H1 (cell line): ENCODE results near the gene OTOGL. TPM values are rescaled to one million over a fixed set of nuclear protein-coding genes. Genes with fewer than 3 reads are reported as not detected.
A peak's percentile ranks its signal among the peaks of the same experiment; 100 is the strongest.

Experiments
- CTCF ChIA-PET: fragments of 300-600 bp; sonication (Branson Sonifier 250); formaldehyde crosslinking; loops from one replicate; lab custom pipeline; 2021; ENCODE audit not compliant: partially characterized antibody; lab: Charles Lee
- POLR2A ChIA-PET: fragments of 300-600 bp; sonication (Branson Sonifier 250); formaldehyde crosslinking; loops from one replicate; lab custom pipeline; 2021; ENCODE audit warnings: inconsistent platforms; ENCODE audit not compliant: partially characterized antibody; lab: Charles Lee
- DNase-seq, 2 experiments: peaks; one replicate each; pipeline versions ENCODE4 v3.0.0 to v3.0.0-alpha.2; 2010 to 2022; ENCODE audit warnings: low spot score in 2 of 2, low read depth in 1 of 2, mixed read lengths in 1 of 2
- FAIRE-seq: peaks from 2 replicates; lab custom pipeline; 2011; peaks lifted over from hg19 to GRCh38; lab: Jason Lieb, UNC
- H2AFZ ChIP-seq: 2 replicates; pipeline ENCODE4 v1.8.1; 2012; ENCODE audit warnings: low read length, inconsistent platforms
- H2AK5ac ChIP-seq: 2 replicates; pipeline ENCODE4 v1.6.1; 2013; ENCODE audit warnings: low read depth, low read length
- H2BK120ac ChIP-seq: replicated peaks from 2 replicates; pipeline ENCODE3; 2013; ENCODE audit warnings: low read depth, low read length, inconsistent platforms
- H2BK12ac ChIP-seq: 2 replicates; pipeline ENCODE4 v1.6.1; 2013; ENCODE audit warnings: low read depth, low read length
- H2BK15ac ChIP-seq: 2 replicates; pipeline ENCODE4 v1.6.1; 2013; ENCODE audit warnings: low read length
- H2BK20ac ChIP-seq: 2 replicates; pipeline ENCODE4 v1.6.1; 2013; ENCODE audit warnings: low read length
- H2BK5ac ChIP-seq: 2 replicates; pipeline ENCODE4 v1.6.1; 2013; ENCODE audit warnings: low read depth, low read length
- H3K14ac ChIP-seq: 2 replicates; pipeline ENCODE4 v1.6.1; 2013; ENCODE audit warnings: inconsistent platforms; ENCODE audit not compliant: insufficient read length
- H3K18ac ChIP-seq: 2 replicates; pipeline ENCODE4 v1.6.1; 2013; ENCODE audit warnings: low read length; ENCODE audit errors: extremely low read depth
- H3K23ac ChIP-seq: 2 replicates; pipeline ENCODE4 v1.6.1; 2013; ENCODE audit warnings: inconsistent platforms; ENCODE audit not compliant: insufficient read length
- H3K23me2 ChIP-seq: 2 replicates; pipeline ENCODE4 v1.6.1; 2013; ENCODE audit warnings: low read depth, low read length
- H3K27ac ChIP-seq: 2 replicates; pipeline ENCODE4 v1.6.1; 2011; ENCODE audit warnings: low read depth, low read length, inconsistent platforms
- H3K27me3 ChIP-seq, 4 experiments: replicated peaks in 1 of 4; 1 replicate in 1 of 4; 2 replicates in 3 of 4; pipeline versions ENCODE4 v1.6.1 to v1.8.1; 2011 to 2013; ENCODE audit warnings: low read length in 3 of 4, mild to moderate bottlenecking in 3 of 4, inconsistent platforms in 2 of 4, mixed read lengths in 2 of 4, moderate library complexity in 1 of 4; ENCODE audit not compliant: control insufficient read depth in 3 of 4, insufficient read depth in 3 of 4; ENCODE audit errors: extremely low read depth in 1 of 4
- H3K36me3 ChIP-seq, 4 experiments: 2 replicates each; pipeline versions ENCODE4 v1.6.1 to v1.8.1; 2011 to 2013; ENCODE audit warnings: mild to moderate bottlenecking in 4 of 4, low read length in 3 of 4, moderate library complexity in 2 of 4, control low read depth in 1 of 4, inconsistent platforms in 1 of 4; ENCODE audit not compliant: insufficient read depth in 4 of 4, control insufficient read depth in 2 of 4
- H3K4ac ChIP-seq: replicated peaks from 2 replicates; pipeline ENCODE3; 2013; ENCODE audit warnings: low read length, low read depth, mixed read lengths, inconsistent platforms; ENCODE audit not compliant: insufficient read length
- H3K4me1 ChIP-seq, 4 experiments: replicated peaks in 1 of 4; 1 replicate in 1 of 4; 2 replicates in 3 of 4; pipeline versions ENCODE4 v1.6.1 to v1.8.1; 2011 to 2013; ENCODE audit warnings: low read length in 3 of 4, inconsistent platforms in 2 of 4, mixed read lengths in 1 of 4; ENCODE audit not compliant: insufficient read depth in 4 of 4, control insufficient read depth in 3 of 4
- H3K4me2 ChIP-seq, 2 experiments: 2 replicates each; pipeline versions ENCODE4 v1.6.1 to v1.8.1; 2011 to 2013; ENCODE audit warnings: low read depth in 2 of 2, low read length in 2 of 2, control low read depth in 1 of 2, inconsistent platforms in 1 of 2, mild to moderate bottlenecking in 1 of 2; ENCODE audit not compliant: insufficient read depth in 1 of 2
- H3K4me3 ChIP-seq, 4 experiments: fragments of 200-600, 300-600 bp in 1 of 4; sonication (generic), shearing (Covaris generic), sonication (Bioruptor Twin) in 1 of 4; 2 replicates each; pipeline versions ENCODE4 v1.5.1 to v1.8.1; 2011 to 2016; ENCODE audit warnings: low read length in 4 of 4, low read depth in 3 of 4, control low read depth in 2 of 4, inconsistent platforms in 2 of 4, mild to moderate bottlenecking in 2 of 4, mixed read lengths in 1 of 4, moderate library complexity in 1 of 4; ENCODE audit not compliant: insufficient read depth in 2 of 4; ENCODE audit errors: extremely low read depth in 1 of 4
- H3K56ac ChIP-seq: replicated peaks from 2 replicates; pipeline ENCODE3; 2013; ENCODE audit warnings: low read depth, mild to moderate bottlenecking, mixed read lengths, low read length, inconsistent platforms; ENCODE audit not compliant: insufficient read length
- H3K79me1 ChIP-seq: 2 replicates; pipeline ENCODE4 v1.6.1; 2013; ENCODE audit warnings: low read depth, low read length, control low read depth
- H3K79me2 ChIP-seq, 2 experiments: 2 replicates each; pipeline versions ENCODE4 v1.6.1 to v1.8.1; 2012 to 2013; ENCODE audit warnings: low read length in 2 of 2, mild to moderate bottlenecking in 2 of 2, inconsistent platforms in 1 of 2; ENCODE audit not compliant: insufficient read depth in 2 of 2, control insufficient read depth in 1 of 2
- H3K9ac ChIP-seq, 4 experiments: replicated peaks in 1 of 4; 1 replicate in 1 of 4; 2 replicates in 3 of 4; pipeline versions ENCODE4 v1.6.1 to v1.8.1; 2011 to 2013; ENCODE audit warnings: low read depth in 3 of 4, low read length in 3 of 4, control low read depth in 2 of 4, mild to moderate bottlenecking in 2 of 4, moderate library complexity in 2 of 4, inconsistent platforms in 1 of 4; ENCODE audit errors: extremely low read depth in 1 of 4
- H3K9me3 ChIP-seq, 2 experiments: 2 replicates each; pipeline versions ENCODE4 v1.6.1 to v1.8.1; 2012 to 2013; ENCODE audit warnings: mild to moderate bottlenecking in 2 of 2, moderate library complexity in 2 of 2, control low read depth in 1 of 2, inconsistent platforms in 1 of 2, low read depth in 1 of 2, low read length in 1 of 2, mixed read lengths in 1 of 2; ENCODE audit not compliant: insufficient read depth in 2 of 2
- H4K20me1 ChIP-seq, 2 experiments: replicated peaks in 1 of 2; 2 replicates each; pipeline versions ENCODE3 to v1.8.1; 2011 to 2013; ENCODE audit warnings: inconsistent platforms in 2 of 2, low read length in 2 of 2, mild to moderate bottlenecking in 1 of 2; ENCODE audit not compliant: insufficient read depth in 2 of 2, control insufficient read depth in 1 of 2
- H4K5ac ChIP-seq: 2 replicates; pipeline ENCODE4 v1.6.1; 2013; ENCODE audit warnings: low read length, low read depth, mixed read lengths, inconsistent platforms; ENCODE audit not compliant: insufficient read length
- H4K8ac ChIP-seq: 2 replicates; pipeline ENCODE4 v1.8.0; 2013; ENCODE audit warnings: mild to moderate bottlenecking, moderate library complexity, low read length, inconsistent platforms; ENCODE audit not compliant: insufficient read depth; ENCODE audit errors: extremely low read depth
- H4K91ac ChIP-seq: replicated peaks from 2 replicates; pipeline ENCODE3; 2013; ENCODE audit warnings: low read length, mixed read lengths, inconsistent platforms; ENCODE audit not compliant: insufficient read length
- ATF3 ChIP-seq: IDR thresholded peaks from 2 replicates; pipeline ENCODE4 v1.6.1; 2011; ENCODE audit warnings: low read depth, mild to moderate bottlenecking, low read length; ENCODE audit not compliant: insufficient read depth
- BRCA1 ChIP-seq: IDR thresholded peaks from 2 replicates; pipeline ENCODE4 v1.6.1; 2012; ENCODE audit warnings: low read depth, low read length, improper control_type of control experiment
- CTCF ChIP-seq, 3 experiments: IDR thresholded peaks; 1 replicate in 2 of 3; 2 replicates in 1 of 3; pipeline versions ENCODE4 v1.5.1 to v1.6.1; 2011; ENCODE audit warnings: low read length in 3 of 3, mild to moderate bottlenecking in 3 of 3, inconsistent platforms in 2 of 3, low read depth in 1 of 3, moderate library complexity in 1 of 3; ENCODE audit not compliant: insufficient read depth in 1 of 3; ENCODE audit errors: control extremely low read depth in 1 of 3
- FOSL1 ChIP-seq: IDR thresholded peaks from 2 replicates; pipeline ENCODE4 v1.6.1; 2011; ENCODE audit warnings: mild to moderate bottlenecking, low read depth, low read length, moderate library complexity; ENCODE audit not compliant: insufficient read depth
- JUN ChIP-seq: IDR thresholded peaks from 2 replicates; pipeline ENCODE4 v1.6.1; 2011; ENCODE audit warnings: low read depth, mild to moderate bottlenecking, improper control_type of control experiment, low read length
- JUND ChIP-seq: IDR thresholded peaks from 2 replicates; pipeline ENCODE4 v1.6.1; 2011; ENCODE audit warnings: mild to moderate bottlenecking, improper control_type of control experiment, low read length
- KDM1A ChIP-seq: fragments of 200-600, 300-600 bp; sonication (generic); IDR thresholded peaks from 2 replicates; pipeline ENCODE4 v1.7.1; 2016; ENCODE audit warnings: mild to moderate bottlenecking, low read length, borderline replicate concordance
- MAFK ChIP-seq: IDR thresholded peaks from 2 replicates; pipeline ENCODE4 v1.6.1; 2012; ENCODE audit warnings: low read depth, mild to moderate bottlenecking, improper control_type of control experiment, low read length
- SP1 ChIP-seq: IDR thresholded peaks from 2 replicates; pipeline ENCODE4 v1.6.1; 2011; ENCODE audit warnings: low read depth, low read length
- TEAD4 ChIP-seq: IDR thresholded peaks from 2 replicates; pipeline ENCODE4 v1.6.1; 2012; ENCODE audit warnings: low read depth, low read length, inconsistent platforms, mixed read lengths
- WGBS, 2 experiments: shearing (Covaris generic) in 1 of 2; methylation state at CpG; one replicate each; pipeline versions ENCODE4 v1.1.6 to v1.1.7; 2013 to 2015; ENCODE audit warnings: low lambda C conversion rate in 2 of 2, mixed read lengths in 2 of 2, inconsistent platforms in 1 of 2, low coverage in 1 of 2, missing lambda C conversion rate in 1 of 2; ENCODE audit not compliant: insufficient replicate concordance in 2 of 2, insufficient coverage in 1 of 2, insufficient read length in 1 of 2; ENCODE audit errors: extremely low coverage in 1 of 2, missing lambda C conversion rate in 1 of 2; 5-methylcytosine and 5-hydroxymethylcytosine counted together
- polyA plus RNA-seq, 7 experiments: library from polyadenylated mRNA; depleted of rRNA in 3 of 7; stranded (reverse) in 5 of 7; unstranded in 2 of 7; fragments of >200 nt in 5 of 7; fragments of 200-250 nt in 2 of 7; gene quantifications; 1 replicate in 5 of 7; 2 replicates in 1 of 7; 4 replicates in 1 of 7; pipeline versions ENCODE4 v1.2.1 to v1.2.3, GENCODE V29; 2011 to 2013; ENCODE audit warnings: missing spikeins in 2 of 7, mixed read lengths in 2 of 7
- total RNA-seq: library from RNA; stranded (reverse); fragmentation: NEBNext Ultra II Directional; extraction: Animal tissue kit (Norgen Biotek cat#: 25700); gene quantifications from 2 replicates; pipeline ENCODE4 v1.2.1, GENCODE V29; 2021

The OTOGL gene
- total and polyA plus RNA-seq, 2 of the 8 experiments (the other 6 are each of a cell fraction or from before 2014, with no cell fraction given), result 0.12 to 0.17 TPM

DNA sequence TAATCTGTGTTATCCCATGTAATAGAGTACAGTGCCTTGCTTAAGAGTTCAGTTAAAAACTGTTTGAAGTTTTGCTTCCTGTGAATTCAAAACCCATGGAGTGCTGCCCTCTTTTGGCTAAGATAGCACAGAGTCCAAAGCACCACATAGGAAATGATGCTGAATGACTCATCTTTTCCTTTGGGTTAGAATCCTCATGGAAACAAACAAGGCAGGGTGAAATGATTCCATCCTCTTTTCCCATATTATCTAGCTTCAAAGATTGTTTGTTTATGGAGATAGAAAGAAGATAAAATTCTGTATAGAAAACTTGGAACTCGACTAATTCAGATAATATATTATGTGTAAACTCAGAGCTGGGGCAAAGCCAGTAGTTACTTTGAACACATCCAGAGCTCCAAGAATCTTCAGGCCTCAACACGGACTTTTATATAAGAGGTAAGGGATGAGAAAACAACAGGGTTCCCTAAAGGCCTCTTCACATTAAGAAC, 87.4 kb downstream of the OTOGL start:
- WGBS, 2 experiments, result 54% methylated on average over 2 of the region's 2 CpGs; no CpG with 5 or more reads in 1 of the 2 experiments
- Histone ChIP-seq H3K14ac (no peak overlapping the region), H3K36me3 (no peaks in the 10 kb centered on the region), H3K79me1 (no peaks in the 10 kb centered on the region), H3K9me3 (no peaks in the 10 kb centered on the region), H3K4me2 (no peak overlapping the region), H4K5ac (no peak overlapping the region), H3K27ac (no peak overlapping the region; the same call in 1 of the 2 replicates), H4K91ac (no peak overlapping the region), H3K27me3 (no peaks in the 10 kb centered on the region; a peak in 1 of 7 replicates), H2BK15ac (no peak overlapping the region), H3K23ac (no peak overlapping the region), H2BK12ac (no peak overlapping the region), H4K8ac (no peak overlapping the region), H2BK120ac (no peak overlapping the region), H2BK5ac (no peak overlapping the region), H3K4ac (no peak overlapping the region), H3K79me2 (no peaks in the 10 kb centered on the region), H2BK20ac (no peak overlapping the region), H3K18ac (no peak overlapping the region), H3K4me3 (no peak overlapping the region), H4K20me1 (no peaks in the 10 kb centered on the region), H3K9ac (no peak overlapping the region), H3K4me1 (0 out of 7 replicates have a peak, but pooled peaks cover 0 to 2% (median 0%) of the 10 kb centered on the region in 4 experiments), H2AK5ac (no peak overlapping the region), H2AFZ (0 out of 2 replicates have a peak overlapping the region, but pooled peaks have one; percentile 55), H3K23me2 (no peaks in the 10 kb centered on the region), H3K56ac (no peak overlapping the region)
- FAIRE-seq (peak; percentile 99), DNase-seq (no peak)
- ChIA-PET CTCF (interaction anchor here (0.6 to 2.5 kb wide), 22 partner anchors 8 to 746 kb away, joined by 3 to 11 read pairs (median 3); no protein-coding TSS in a partner anchor), POLR2A (interaction anchor here (1.1 kb wide), 1 partner anchor 253 kb away, joined by 4 read pairs; no protein-coding TSS in a partner anchor)
- TF ChIP-seq TEAD4 (no peak), JUN (peak; percentile 99), ATF3 (peak; percentile 87), FOSL1 (peak; percentile 62; the same call in 1 of the 2 replicates), BRCA1 (no peak), KDM1A (no peak), MAFK (peak; percentile 70; the same call in 1 of the 2 replicates), SP1 (0 out of 2 replicates have a peak, but pooled peaks have one; percentile 12), JUND (peak; percentile 100), CTCF (IDR thresholded peaks at IDR 0.05; ENCODE audit: control extremely low read depth in 1 of 3, insufficient read depth in 1 of 3, low read depth in 1 of 3, low read length in 3 of 3) (peak in 2 of 3 experiments; percentile 63 to 81; a peak in 3 of 4 replicates)
